ENCODE measurements around the gene GSX2. TPM values are rescaled to one million over a fixed set of nuclear protein-coding genes. Genes with fewer than 3 reads are reported as not detected.

Gene GSX2
- total and polyA plus RNA-seq, 2 of the 8 experiments (the other 6 are each of a cell fraction or from before 2014, with no cell fraction given), result not detected

- H2AK5ac ChIP-seq (ENCODE audit: low read depth, low read length), result no peak overlapping the region
- no peaks in the 10 kb centered on the region for H3K27me3 ChIP-seq (replicated peaks in 1 of 4; ENCODE audit: control insufficient read depth in 3 of 4, extremely low read depth in 1 of 4, insufficient read depth in 3 of 4, low read length in 3 of 4)
- no peaks in the 10 kb centered on the region for H3K9me3 ChIP-seq (ENCODE audit: insufficient read depth in 2 of 2, low read depth in 1 of 2, low read length in 1 of 2)
- H3K4ac ChIP-seq (replicated peaks; ENCODE audit: insufficient read length, low read depth, low read length), result no peak overlapping the region
- H3K4me1 ChIP-seq (replicated peaks in 1 of 4; ENCODE audit: control insufficient read depth in 3 of 4, insufficient read depth in 4 of 4, low read length in 3 of 4), result no peaks in the 10 kb centered on the region
- CTCF ChIA-PET (ENCODE audit: partially characterized antibody), result no interaction called here
- H4K8ac ChIP-seq (ENCODE audit: extremely low read depth, insufficient read depth, low read length), result no peak overlapping the region
- no peak for DNase-seq (ENCODE audit: low read depth in 1 of 2, low spot score in 2 of 2)
- no peaks in the 10 kb centered on the region for H3K79me1 ChIP-seq (ENCODE audit: low read depth, low read length)
- H2BK5ac ChIP-seq (ENCODE audit: low read depth, low read length), result no peak overlapping the region
- no peak overlapping the region for H3K14ac ChIP-seq (ENCODE audit: insufficient read length)
- H2BK12ac ChIP-seq (ENCODE audit: low read depth, low read length), result no peak overlapping the region
- H3K79me2 ChIP-seq (ENCODE audit: control insufficient read depth in 1 of 2, insufficient read depth in 2 of 2, low read length in 2 of 2), result peaks cover 0 to 17% of the 10 kb centered on the region in 2 experiments; a peak in 2 of 4 replicates
- H4K5ac ChIP-seq (ENCODE audit: insufficient read length, low read depth, low read length), result no peak overlapping the region
- no peak overlapping the region for H3K56ac ChIP-seq (replicated peaks; ENCODE audit: insufficient read length, low read depth, low read length)
- H4K91ac ChIP-seq (replicated peaks; ENCODE audit: insufficient read length, low read length), result no peak overlapping the region
- no peaks in the 10 kb centered on the region; the same call in 1 of the 2 replicates for H3K23me2 ChIP-seq (ENCODE audit: low read depth, low read length)
- 79% methylated on average over 1 of the region's 1 CpG; no CpG with 5 or more reads in 1 of the 2 experiments for WGBS, 2 experiments (ENCODE audit: extremely low coverage in 1 of 2, insufficient coverage in 1 of 2, insufficient read length in 1 of 2, insufficient replicate concordance in 2 of 2, low coverage in 1 of 2, low lambda C conversion rate in 2 of 2, missing lambda C conversion rate in 1 of 2)
- H4K20me1 ChIP-seq (replicated peaks in 1 of 2; ENCODE audit: control insufficient read depth in 1 of 2, insufficient read depth in 2 of 2, low read length in 2 of 2), result no peaks in the 10 kb centered on the region
- peaks cover 0 to 4% (median 0%) of the 10 kb centered on the region in 4 experiments; a peak in 1 of 8 replicates for H3K36me3 ChIP-seq (ENCODE audit: control insufficient read depth in 2 of 4, insufficient read depth in 4 of 4, low read length in 3 of 4)
- H3K23ac ChIP-seq (ENCODE audit: insufficient read length), result no peak overlapping the region
- H3K4me2 ChIP-seq (ENCODE audit: insufficient read depth in 1 of 2, low read depth in 2 of 2, low read length in 2 of 2), result no peak overlapping the region
- H2AFZ ChIP-seq (ENCODE audit: low read length), result no peak overlapping the region
- no peak overlapping the region for H2BK15ac ChIP-seq (ENCODE audit: low read length)
- H3K27ac ChIP-seq (ENCODE audit: low read depth, low read length), result no peak overlapping the region
- no peak overlapping the region for H3K9ac ChIP-seq (replicated peaks in 1 of 4; ENCODE audit: extremely low read depth in 1 of 4, low read depth in 3 of 4, low read length in 3 of 4)
- no peak overlapping the region for H3K4me3 ChIP-seq (ENCODE audit: extremely low read depth in 1 of 4, insufficient read depth in 2 of 4, low read depth in 3 of 4, low read length in 4 of 4)
- FAIRE-seq, result no peak
- TF ChIP-seq CBX5 (IDR thresholded peaks at IDR 0.05; ENCODE audit: low read depth, low read length) (no peak), NANOG (IDR thresholded peaks at IDR 0.05; ENCODE audit: insufficient read depth, low read depth, low read length, poor library complexity, severe bottlenecking) (no peak), BRCA1 (IDR thresholded peaks at IDR 0.05; ENCODE audit: low read depth, low read length) (no peak), GTF2F1 (IDR thresholded peaks at IDR 0.05; ENCODE audit: borderline replicate concordance, low read depth, low read length) (no peak), E2F6 (IDR thresholded peaks at IDR 0.05) (no peak), POU5F1 (IDR thresholded peaks at IDR 0.05; ENCODE audit: low read depth, low read length) (no peak), SAP30 (IDR thresholded peaks at IDR 0.05; ENCODE audit: insufficient read depth, insufficient replicate concordance, low read length) (no peak), ASH2L (IDR thresholded peaks at IDR 0.05; ENCODE audit: low read length) (no peak), CHD1 (IDR thresholded peaks at IDR 0.05; ENCODE audit: low read depth, low read length) (no peak)
- POLR2A ChIA-PET (ENCODE audit: partially characterized antibody), result no interaction called here
- no peak overlapping the region for H2BK120ac ChIP-seq (replicated peaks; ENCODE audit: low read depth, low read length)
- no peak overlapping the region for H3K18ac ChIP-seq (ENCODE audit: extremely low read depth, low read length)
- H2BK20ac ChIP-seq (ENCODE audit: low read length), result no peak overlapping the region
Observed at GRCh38 chr4:54050214-54050904, 49.6 kb upstream of the GSX2 start.

Measured in H1 (cell line).